K562 (cell line): Measurements from ENCODE around the gene HPSE2. TPM values are rescaled to one million over a fixed set of nuclear protein-coding genes. Genes with fewer than 3 reads are reported as not detected.

Experiments
- ATAC-seq: fragments of 200-7000 bp; cut with Tn5 transposase; 3 replicates; pipeline ENCODE4 v1.9.1; 2020; ENCODE audit warnings: moderate library complexity
- BruUV-seq: library from RNA; stranded (reverse); fragments of 400-500 nt; replicated peaks from 2 replicates; lab custom pipeline; 2021; lab: Mats Ljungman, UMichigan
- CTCF ChIA-PET: fragments of 300-600 bp; formaldehyde crosslinking; extraction: SDS; loops from one replicate; lab custom pipeline; 2021; ENCODE audit warnings: low intra/inter-chr PET ratio; lab: Yijun Ruan, JAX
- POLR2A ChIA-PET: fragments of 300-600, 350-650 bp; sonication (Branson Sonifier 250); formaldehyde crosslinking; extraction: SDS; loops from one replicate; lab custom pipeline; 2021; ENCODE audit warnings: antibody characterized with exemption, inconsistent platforms; lab: Yijun Ruan, JAX
- DNase-seq, 4 experiments: peaks; one replicate each; pipeline versions ENCODE4 v3.0.0 to v3.0.0-alpha.2; 2011 to 2018; ENCODE audit warnings: low spot score in 3 of 4, mixed read lengths in 3 of 4; ENCODE audit errors: extremely low read depth in 1 of 4
- FAIRE-seq: peaks from 2 replicates; lab custom pipeline; 2011; peaks lifted over from hg19 to GRCh38; lab: Jason Lieb, UNC
- H2AFZ ChIP-seq: 2 replicates; pipeline ENCODE4 v1.6.0; 2011; ENCODE audit warnings: low read depth, low read length, control low read depth, inconsistent platforms
- H3K27ac ChIP-seq: fragments of 200-600 bp; 3 replicates; pipeline ENCODE4 v1.8.0; 2011; ENCODE audit warnings: low read depth, mild to moderate bottlenecking, control low read depth, inconsistent platforms, low read length, moderate library complexity, mixed read lengths; ENCODE audit errors: extremely low read depth
- H3K27me3 ChIP-seq, 2 experiments: fragments of 300-600 bp in 1 of 2; 2 replicates in 1 of 2; 3 replicates in 1 of 2; pipeline versions ENCODE4 v1.6.0 to v1.8.0; 2011; ENCODE audit warnings: inconsistent platforms in 2 of 2, low read length in 2 of 2, mild to moderate bottlenecking in 1 of 2, mixed read lengths in 1 of 2, moderate library complexity in 1 of 2; ENCODE audit not compliant: control insufficient read depth in 2 of 2, insufficient read depth in 2 of 2
- H3K36me3 ChIP-seq: fragments of 300-600 bp; 3 replicates; pipeline ENCODE4 v1.8.0; 2011; ENCODE audit warnings: mild to moderate bottlenecking, low read length, inconsistent platforms; ENCODE audit not compliant: control insufficient read depth, insufficient read depth
- H3K4me1 ChIP-seq, 2 experiments: fragments of 200-600 bp in 1 of 2; replicated peaks in 1 of 2; 2 replicates in 1 of 2; 3 replicates in 1 of 2; pipeline versions ENCODE4 v1.5.1 to v1.8.0; 2011; ENCODE audit warnings: inconsistent platforms in 2 of 2, low read length in 2 of 2, mild to moderate bottlenecking in 1 of 2, mixed read lengths in 1 of 2, moderate library complexity in 1 of 2; ENCODE audit not compliant: control insufficient read depth in 2 of 2, insufficient read depth in 2 of 2
- H3K4me2 ChIP-seq: 2 replicates; pipeline ENCODE4 v1.6.1; 2011; ENCODE audit warnings: low read length, control low read depth, inconsistent platforms, mixed read lengths; ENCODE audit not compliant: insufficient read depth
- H3K4me3 ChIP-seq: fragments of 200-600 bp; sonication (generic), shearing (Covaris generic); 2 replicates; pipeline ENCODE4 v1.5.1; 2016; ENCODE audit warnings: control low read depth, inconsistent platforms
- H3K79me2 ChIP-seq: fragments of 200-600 bp; 3 replicates; pipeline ENCODE4 v1.8.0; 2011; ENCODE audit warnings: low read length, inconsistent platforms; ENCODE audit not compliant: control insufficient read depth, insufficient read depth
- H3K9ac ChIP-seq, 2 experiments: 2 replicates each; pipeline versions ENCODE4 v1.6.0 to v1.6.1; 2011; ENCODE audit warnings: low read depth in 2 of 2, low read length in 2 of 2, control low read depth in 1 of 2, inconsistent platforms in 1 of 2, mild to moderate bottlenecking in 1 of 2, mixed read lengths in 1 of 2; ENCODE audit not compliant: insufficient read depth in 1 of 2
- H3K9me1 ChIP-seq: one replicate; pipeline ENCODE4 v1.6.0; 2011; ENCODE audit warnings: inconsistent platforms, mild to moderate bottlenecking, low read length, moderate library complexity; ENCODE audit not compliant: control insufficient read depth, insufficient read depth
- H3K9me3 ChIP-seq: replicated peaks from 2 replicates; pipeline ENCODE4 v1.5.1; 2011; ENCODE audit warnings: low read depth, low read length, inconsistent platforms; ENCODE audit not compliant: control insufficient read depth, insufficient read depth
- H4K20me1 ChIP-seq: replicated peaks from 2 replicates; pipeline ENCODE4 v1.6.1; 2011; ENCODE audit warnings: low read length, inconsistent platforms, mixed read lengths; ENCODE audit not compliant: control insufficient read depth, insufficient read depth
- ETV1 ChIP-seq: fragments of 450-650 bp; conservative IDR thresholded peaks from 2 replicates; pipeline ENCODE4 v1.6.1; 2016; ENCODE audit warnings: missing genetic modification characterization, control low read depth, low read depth, missing compliant biosample characterization
- HIVEP1 ChIP-seq: fragments of 250-450 bp; sonication (Bioruptor Pico); IDR thresholded peaks from 2 replicates; pipeline ENCODE4 v1.4.0; 2020; ENCODE audit warnings: mild to moderate bottlenecking
- MAFG ChIP-seq: fragments of 450-650 bp; conservative IDR thresholded peaks from 2 replicates; pipeline ENCODE4 v1.6.1; 2016; ENCODE audit warnings: missing genetic modification characterization, missing compliant biosample characterization
- MIER1 ChIP-seq: fragments of 450-650 bp; IDR thresholded peaks from 2 replicates; pipeline ENCODE4 v1.6.1; 2016; ENCODE audit warnings: antibody characterized with exemption, mild to moderate bottlenecking, low read depth
- TAL1 ChIP-seq: fragments of 450-650 bp; IDR thresholded peaks from 2 replicates; pipeline ENCODE4 v1.6.1; 2016; ENCODE audit warnings: mild to moderate bottlenecking
- TOE1 ChIP-seq, 2 experiments: fragments of 450-650 bp in 1 of 2; sonication (generic) in 1 of 2; formaldehyde crosslinking in 1 of 2; IDR thresholded peaks; 2 replicates each; pipeline versions ENCODE4 v1.7.1 to v1.8.0; 2016 to 2022; ENCODE audit warnings: borderline replicate concordance in 2 of 2, mild to moderate bottlenecking in 2 of 2, antibody characterized with exemption in 1 of 2, inconsistent platforms in 1 of 2, low read depth in 1 of 2, missing genetic modification reagents in 1 of 2, moderate library complexity in 1 of 2
- WGBS: fragments of 100-300 bp; shearing (Covaris generic); methylation state at CpG from one replicate; pipeline ENCODE4 v1.1.6; 2016; ENCODE audit warnings: low coverage, mixed read lengths; ENCODE audit not compliant: insufficient coverage; ENCODE audit errors: missing lambda C conversion rate; 5-methylcytosine and 5-hydroxymethylcytosine counted together
- in situ Hi-C: fragments of 300-500 bp; cut with MboI; formaldehyde crosslinking; loops from 4 replicates; pipeline ENCODE4 v1.15.0; 2018; ENCODE audit warnings: inconsistent platforms, mixed read lengths
- intact Hi-C: fragments of 100-400 bp; cut with micrococcal nuclease; formaldehyde crosslinking; loops from 2 replicates; pipeline ENCODE4 v1.14.2; 2022
- polyA plus RNA-seq, 8 experiments: library from polyadenylated mRNA; depleted of rRNA in 4 of 8; stranded (reverse) in 5 of 8; unstranded in 3 of 8; fragments of >200 nt; fragmentation: Nextera tagmentation in 2 of 8; fragmentation: Illumina TruSeq in 1 of 8; extraction: Ambion mirVana in 2 of 8; extraction: Trizol in 1 of 8; gene quantifications; 2 replicates each; pipeline versions ENCODE4 v1.2.1 to v1.2.3, GENCODE V29; 2011 to 2014; ENCODE audit warnings: inconsistent platforms in 1 of 8, missing spikeins in 1 of 8
- total RNA-seq, 7 experiments: library from RNA; depleted of rRNA in 6 of 7; stranded (reverse); fragments of >200 nt in 6 of 7; fragmentation: Illumina TruSeq in 2 of 7; extraction: Trizol in 2 of 7; gene quantifications; 2 replicates each; pipeline versions ENCODE4 v1.2.1 to v1.2.3, GENCODE V29; 2011 to 2021; ENCODE audit warnings: low replicate concordance in 1 of 7
- TF ChIP-seq, protein P1 (sequence below): fragments of 450-650 bp; IDR thresholded peaks from 2 replicates; pipeline ENCODE4 v1.7.0; 2016; ENCODE audit warnings: borderline replicate concordance

The HPSE2 gene
- total and polyA plus RNA-seq, 9 of the 15 experiments (the other 6 are each of a cell fraction or from before 2014, with no cell fraction given), result 0.03 to 0.10 (median 0.04) TPM; not detected in 2

DNA sequence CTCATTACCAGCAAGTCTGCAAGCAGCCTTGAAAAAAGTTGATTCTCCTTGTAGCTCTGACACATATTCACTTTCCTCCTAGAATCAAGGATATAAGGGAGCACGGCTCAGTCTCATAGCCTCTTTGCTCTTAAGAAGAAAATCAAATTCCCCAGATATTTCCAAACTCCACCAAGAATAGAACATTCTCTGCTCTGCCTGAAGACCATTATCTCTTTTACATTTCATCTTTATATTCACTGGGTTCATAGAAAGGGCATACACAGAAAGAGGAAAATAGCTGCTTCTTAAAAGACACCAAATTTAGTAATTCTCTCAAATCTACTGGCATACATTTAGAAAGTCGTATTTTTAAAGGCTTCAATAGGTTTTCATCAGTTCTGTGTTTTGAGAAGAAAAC, 92.0 kb downstream of the HPSE2 start:
- no peaks in the 10 kb centered on the region for H3K4me1 ChIP-seq
- ChIA-PET CTCF (no interaction called here), POLR2A (no interaction called here)
- FAIRE-seq (no peak), DNase-seq (no peak), ATAC-seq (no peak)
- no peak overlapping the region for H2AFZ ChIP-seq
- H3K4me2 ChIP-seq, result no peak overlapping the region
- no TSS peak for BruUV-seq
- no peaks in the 10 kb centered on the region for H3K27me3 ChIP-seq
- H3K9me1 ChIP-seq, result no peaks in the 10 kb centered on the region
- WGBS, result 0% methylated on average over 2 of the region's 2 CpGs
- H3K27ac ChIP-seq, result no peak overlapping the region
- no peaks in the 10 kb centered on the region for H3K9me3 ChIP-seq
- no peaks in the 10 kb centered on the region for H3K36me3 ChIP-seq
- intact Hi-C loops (no loop called here), in situ Hi-C loops (no loop called here)
- no peaks in the 10 kb centered on the region for H4K20me1 ChIP-seq
- no peaks in the 10 kb centered on the region for H3K79me2 ChIP-seq
- H3K4me3 ChIP-seq, result no peak overlapping the region
- no peak overlapping the region for H3K9ac ChIP-seq
- TF ChIP-seq, protein P1, sequence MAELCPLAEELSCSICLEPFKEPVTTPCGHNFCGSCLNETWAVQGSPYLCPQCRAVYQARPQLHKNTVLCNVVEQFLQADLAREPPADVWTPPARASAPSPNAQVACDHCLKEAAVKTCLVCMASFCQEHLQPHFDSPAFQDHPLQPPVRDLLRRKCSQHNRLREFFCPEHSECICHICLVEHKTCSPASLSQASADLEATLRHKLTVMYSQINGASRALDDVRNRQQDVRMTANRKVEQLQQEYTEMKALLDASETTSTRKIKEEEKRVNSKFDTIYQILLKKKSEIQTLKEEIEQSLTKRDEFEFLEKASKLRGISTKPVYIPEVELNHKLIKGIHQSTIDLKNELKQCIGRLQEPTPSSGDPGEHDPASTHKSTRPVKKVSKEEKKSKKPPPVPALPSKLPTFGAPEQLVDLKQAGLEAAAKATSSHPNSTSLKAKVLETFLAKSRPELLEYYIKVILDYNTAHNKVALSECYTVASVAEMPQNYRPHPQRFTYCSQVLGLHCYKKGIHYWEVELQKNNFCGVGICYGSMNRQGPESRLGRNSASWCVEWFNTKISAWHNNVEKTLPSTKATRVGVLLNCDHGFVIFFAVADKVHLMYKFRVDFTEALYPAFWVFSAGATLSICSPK, result no peak
- no peak for TF ChIP-seq MAFG (tag)
- TF ChIP-seq ETV1, result no peak
- TF ChIP-seq TOE1 (IDR thresholded peaks at IDR 0.05; ENCODE audit: borderline replicate concordance), result no peak
- TF ChIP-seq TOE1 (CRISPR knock-in tag; IDR thresholded peaks at IDR 0.05; ENCODE audit: borderline replicate concordance, low read depth), result no peak
- TF ChIP-seq TAL1, result no peak
- no peak for TF ChIP-seq MIER1
- no peak for TF ChIP-seq HIVEP1 (CRISPR knock-in tag)
